Choroid plexus epithelial cell (primary cell): Measurements from ENCODE around the gene EXOC3L4.

ENCODE experiments used
- DNase-seq: peaks from one replicate; pipeline ENCODE4 v3.0.0-alpha.2; 2010; ENCODE audit warnings: low read depth
- H3K4me3 ChIP-seq: 2 replicates; pipeline ENCODE4 v1.5.1; 2011; ENCODE audit warnings: low read depth, mild to moderate bottlenecking, control low read depth, low read length, moderate library complexity
- TF ChIP-seq, protein P1 (sequence below): conservative IDR thresholded peaks from 2 replicates; pipeline ENCODE4 v1.5.1; 2011; ENCODE audit warnings: low read depth, mild to moderate bottlenecking, control low read depth, inconsistent platforms, low read length, moderate library complexity

Gene EXOC3L4

DNA sequence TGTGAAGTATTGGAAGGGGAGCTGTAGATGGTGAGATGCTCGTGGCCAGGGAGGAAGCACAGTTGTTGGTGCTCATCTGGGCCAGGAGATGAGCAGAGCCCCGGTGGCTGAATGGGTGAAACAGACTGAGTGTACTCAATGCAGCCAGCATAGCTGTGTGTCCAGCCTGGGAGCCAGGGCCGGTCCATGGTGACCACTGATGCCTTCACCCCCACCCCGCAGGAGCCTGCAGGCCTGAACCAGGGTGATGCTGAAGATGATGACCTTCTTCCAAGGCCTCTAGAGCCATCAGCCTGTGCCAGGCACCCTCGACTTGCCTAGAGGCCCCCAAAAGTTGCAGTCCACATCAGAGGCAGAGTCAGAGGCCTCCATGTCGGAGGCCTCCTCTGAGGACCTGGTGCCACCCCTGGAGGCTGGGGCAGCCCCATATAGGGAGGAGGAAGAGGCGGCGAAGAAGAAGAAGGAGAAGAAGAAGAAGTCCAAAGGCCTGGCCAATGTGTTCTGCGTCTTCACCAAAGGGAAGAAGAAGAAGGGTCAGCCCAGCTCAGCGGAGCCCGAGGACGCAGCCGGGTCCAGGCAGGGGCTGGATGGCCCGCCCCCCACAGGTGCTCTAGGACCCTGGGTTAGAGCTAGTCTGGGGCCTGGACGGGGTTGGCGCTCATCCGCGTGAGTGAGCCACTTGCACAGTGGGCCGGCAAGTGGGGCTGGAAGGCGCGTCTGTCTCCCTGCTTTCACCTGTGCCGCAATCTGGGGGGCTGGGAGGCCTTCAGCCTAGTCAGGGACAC lies 31.8 kb downstream of the EXOC3L4 start:
- no peak overlapping the region for H3K4me3 ChIP-seq
- no peak for DNase-seq
- TF ChIP-seq, protein P1, sequence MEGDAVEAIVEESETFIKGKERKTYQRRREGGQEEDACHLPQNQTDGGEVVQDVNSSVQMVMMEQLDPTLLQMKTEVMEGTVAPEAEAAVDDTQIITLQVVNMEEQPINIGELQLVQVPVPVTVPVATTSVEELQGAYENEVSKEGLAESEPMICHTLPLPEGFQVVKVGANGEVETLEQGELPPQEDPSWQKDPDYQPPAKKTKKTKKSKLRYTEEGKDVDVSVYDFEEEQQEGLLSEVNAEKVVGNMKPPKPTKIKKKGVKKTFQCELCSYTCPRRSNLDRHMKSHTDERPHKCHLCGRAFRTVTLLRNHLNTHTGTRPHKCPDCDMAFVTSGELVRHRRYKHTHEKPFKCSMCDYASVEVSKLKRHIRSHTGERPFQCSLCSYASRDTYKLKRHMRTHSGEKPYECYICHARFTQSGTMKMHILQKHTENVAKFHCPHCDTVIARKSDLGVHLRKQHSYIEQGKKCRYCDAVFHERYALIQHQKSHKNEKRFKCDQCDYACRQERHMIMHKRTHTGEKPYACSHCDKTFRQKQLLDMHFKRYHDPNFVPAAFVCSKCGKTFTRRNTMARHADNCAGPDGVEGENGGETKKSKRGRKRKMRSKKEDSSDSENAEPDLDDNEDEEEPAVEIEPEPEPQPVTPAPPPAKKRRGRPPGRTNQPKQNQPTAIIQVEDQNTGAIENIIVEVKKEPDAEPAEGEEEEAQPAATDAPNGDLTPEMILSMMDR, result no peak

DNA sequence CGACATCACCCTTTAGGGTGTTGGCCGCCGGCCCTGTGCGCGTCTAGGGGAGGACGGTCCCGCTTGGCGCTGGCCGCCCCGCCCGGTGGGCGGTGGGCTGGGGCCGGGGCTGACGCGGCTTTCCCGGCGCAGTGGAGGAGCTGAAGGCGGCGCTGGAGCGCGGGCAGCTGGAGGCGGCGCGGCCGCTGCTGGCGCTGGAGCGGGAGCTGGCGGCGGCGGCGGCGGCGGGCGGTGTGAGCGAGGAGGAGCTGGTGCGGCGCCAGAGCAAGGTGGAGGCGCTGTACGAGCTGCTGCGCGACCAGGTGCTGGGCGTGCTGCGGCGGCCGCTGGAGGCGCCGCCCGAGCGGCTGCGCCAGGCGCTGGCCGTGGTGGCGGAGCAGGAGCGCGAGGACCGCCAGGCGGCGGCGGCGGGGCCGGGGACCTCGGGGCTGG lies 32.4 kb downstream of the EXOC3L4 start:
- TF ChIP-seq, protein P1, result no peak
- no peak overlapping the region for H3K4me3 ChIP-seq
- DNase-seq, result no peak

DNA sequence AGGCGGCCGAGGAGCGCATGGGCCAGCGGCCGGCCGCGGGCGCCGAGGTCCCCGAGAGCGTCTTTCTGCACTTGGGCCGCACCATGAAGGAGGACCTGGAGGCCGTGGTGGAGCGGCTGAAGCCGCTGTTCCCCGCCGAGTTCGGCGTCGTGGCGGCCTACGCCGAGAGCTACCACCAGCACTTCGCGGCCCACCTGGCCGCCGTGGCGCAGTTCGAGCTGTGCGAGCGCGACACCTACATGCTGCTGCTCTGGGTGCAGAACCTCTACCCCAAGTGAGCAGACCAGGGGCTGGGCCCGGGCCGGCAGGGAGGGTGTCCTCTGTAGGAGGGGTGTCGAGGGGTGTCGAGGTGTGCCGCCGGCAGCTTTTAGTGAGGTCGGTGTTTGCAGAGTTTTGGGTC lies 32.8 kb downstream of the EXOC3L4 start:
- TF ChIP-seq, protein P1, result no peak
- DNase-seq, result no peak
- no peak overlapping the region for H3K4me3 ChIP-seq

DNA sequence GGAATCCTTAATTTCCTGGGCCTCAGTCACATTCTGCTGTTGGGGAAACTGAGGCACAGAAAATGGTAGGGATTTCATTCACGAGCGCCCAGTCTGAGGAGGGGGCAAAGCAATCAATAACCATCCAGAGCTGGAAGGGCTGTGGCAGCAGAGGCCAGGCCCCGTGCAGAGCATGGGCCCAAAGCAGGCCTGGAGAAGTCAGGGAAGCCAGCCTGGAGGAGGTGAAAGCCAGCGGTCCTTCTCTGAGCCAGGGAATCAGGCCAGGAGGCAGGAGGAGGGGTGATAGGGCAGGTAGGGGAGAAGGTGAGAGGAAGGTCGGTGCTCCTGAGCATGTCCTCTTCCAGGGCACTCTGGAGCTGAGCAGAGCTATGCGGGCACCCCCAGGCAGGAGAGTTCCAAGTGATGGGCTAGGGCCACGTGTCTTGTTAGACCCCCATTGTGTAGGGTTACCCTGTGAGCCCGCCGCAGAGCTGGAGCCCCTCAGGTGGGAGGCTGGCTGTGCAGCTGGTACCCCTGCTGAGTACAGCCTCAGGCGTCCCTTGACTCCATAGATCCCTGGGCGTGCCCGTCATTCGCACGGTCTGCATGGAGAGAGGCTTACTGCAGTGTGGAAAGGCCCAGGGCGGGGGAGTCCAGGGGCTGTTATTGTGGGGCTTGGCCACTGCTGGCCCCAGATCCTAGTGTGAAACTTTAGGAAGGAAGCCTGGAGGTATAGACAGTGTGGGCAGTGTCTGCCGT lies 33.5 kb downstream of the EXOC3L4 start:
- TF ChIP-seq, protein P1, result no peak
- H3K4me3 ChIP-seq, result no peak overlapping the region
- DNase-seq, result no peak

DNA sequence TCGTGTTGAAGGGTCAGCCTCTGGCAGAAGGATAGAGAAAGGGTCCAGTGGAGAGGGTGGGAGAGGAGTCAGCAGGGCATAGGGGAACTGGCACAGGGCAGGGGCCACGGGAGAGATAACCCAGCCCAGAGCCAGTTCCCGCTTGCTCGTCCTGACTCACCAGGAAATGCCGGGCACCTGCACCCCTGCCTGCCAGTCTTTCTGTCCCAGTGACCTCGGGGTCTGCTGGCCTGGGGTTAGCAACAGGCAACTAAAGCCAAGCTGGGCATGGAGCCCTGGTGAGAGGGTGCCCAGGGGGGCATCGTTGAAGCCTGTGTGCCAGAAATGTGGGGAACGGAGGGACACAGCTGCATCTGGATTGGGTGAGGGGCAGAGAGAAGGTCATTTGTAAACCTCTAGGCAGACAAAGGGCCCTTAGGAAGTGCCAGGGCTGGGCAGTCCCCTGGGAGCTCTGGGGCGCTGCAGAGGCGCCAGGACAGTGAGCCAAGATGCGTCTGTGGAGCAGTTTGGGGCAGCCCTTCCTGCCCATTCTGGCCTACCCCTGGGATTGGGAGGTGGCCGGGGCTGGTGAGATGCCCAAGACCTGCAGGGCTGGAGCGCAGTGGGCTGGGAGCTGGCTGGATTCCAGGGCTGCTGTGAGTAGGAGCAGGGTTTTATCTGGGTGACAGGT lies 34.2 kb downstream of the EXOC3L4 start:
- no peak overlapping the region for H3K4me3 ChIP-seq
- no peak for DNase-seq
- TF ChIP-seq, protein P1, result no peak

DNA sequence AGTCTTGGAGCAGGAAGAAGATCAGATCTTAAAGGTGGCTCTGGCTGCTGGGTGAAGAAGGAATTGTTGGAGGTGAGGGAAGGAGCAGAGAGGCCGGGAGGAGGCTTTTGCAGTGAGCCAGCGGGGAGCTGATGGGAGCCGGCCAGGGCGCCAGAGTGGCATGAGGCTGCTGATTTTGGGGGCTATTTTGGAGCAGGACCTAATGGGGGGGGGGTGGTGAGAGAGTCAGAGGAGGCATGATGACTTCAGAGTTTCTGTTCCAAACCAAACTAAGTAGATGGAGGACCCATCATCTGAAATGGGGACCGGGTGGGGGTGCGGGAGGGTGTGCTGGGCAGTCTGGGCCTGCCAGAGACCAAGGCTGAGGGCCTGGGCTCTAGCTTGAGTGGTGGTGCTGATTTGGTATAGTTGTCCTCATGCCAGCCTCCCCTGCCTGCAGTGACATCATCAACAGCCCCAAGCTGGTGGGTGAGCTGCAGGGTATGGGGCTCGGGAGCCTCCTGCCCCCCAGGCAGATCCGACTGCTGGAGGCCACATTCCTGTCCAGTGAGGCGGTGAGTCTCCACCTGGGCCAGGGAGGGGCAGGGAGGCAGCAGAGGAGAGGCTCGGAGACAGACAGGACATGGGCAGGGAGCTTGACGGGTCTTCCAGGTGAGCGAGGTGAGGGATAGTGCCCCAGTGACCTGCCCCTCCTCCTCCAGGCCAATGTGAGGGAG lies 34.9 kb downstream of the EXOC3L4 start:
- DNase-seq, result no peak
- no peak overlapping the region for H3K4me3 ChIP-seq
- TF ChIP-seq, protein P1, result no peak
